HCT116 (cell line): ENCODE results near the gene PKMYT1. TPM values are rescaled to one million over a fixed set of nuclear protein-coding genes. Genes with fewer than 3 reads are reported as not detected.
A peak's percentile ranks its signal among the peaks of the same experiment; 100 is the strongest.

Experiments used
- ATAC-seq: fragments of 200-7000 bp; cut with Tn5 transposase; 2 replicates; pipeline ENCODE4 v1.9.1; 2020; ENCODE audit warnings: mild to moderate bottlenecking, moderate library complexity
- BruUV-seq: library from RNA; stranded (reverse); fragments of 400-500 nt; replicated peaks from 2 replicates; lab custom pipeline; 2021; lab: Mats Ljungman, UMichigan
- CTCF ChIA-PET: fragments of 300-600 bp; sonication (Branson Sonifier 250); formaldehyde crosslinking; loops from one replicate; lab custom pipeline; 2021; ENCODE audit warnings: antibody characterized with exemption; lab: Charles Lee
- POLR2A ChIA-PET: fragments of 300-600, 350-600 bp; sonication (Branson Sonifier 250); formaldehyde crosslinking; loops from one replicate; lab custom pipeline; 2021; ENCODE audit warnings: antibody characterized with exemption; lab: Charles Lee
- RAD21 ChIA-PET, 2 experiments: fragments of 300-600 bp; sonication (Branson Sonifier 250); formaldehyde crosslinking; loops; one replicate each; lab custom pipeline; 2023; ENCODE audit warnings: low total read pairs in 2 of 2; ENCODE audit not compliant: uncharacterized antibody in 2 of 2, unreplicated experiment in 2 of 2, low non-redundant PET in 1 of 2; lab: Charles Lee
- DNase-seq: peaks from one replicate; pipeline ENCODE4 v3.0.0-alpha.2; 2010; ENCODE audit warnings: low read depth, low spot score
- H2AFZ ChIP-seq: fragments of 200-600 bp; shearing (Covaris generic), sonication (generic); 2 replicates; pipeline ENCODE4 v1.6.1; 2017; ENCODE audit warnings: low read depth, mixed run types, mixed read lengths, antibody characterized with exemption, low read length; ENCODE audit not compliant: poor library complexity, severe bottlenecking
- H3K27ac ChIP-seq: 2 replicates; pipeline ENCODE4 v1.5.1; 2012; ENCODE audit warnings: low read depth, low read length
- H3K27me3 ChIP-seq: fragments of 200-600 bp; sonication (generic); 2 replicates; pipeline ENCODE4 v1.6.1; 2016; ENCODE audit warnings: mixed run types, low read length, mixed read lengths; ENCODE audit not compliant: insufficient read depth
- H3K36me3 ChIP-seq, 2 experiments: fragments of 200-500 bp in 1 of 2; fragments of 200-600 bp in 1 of 2; sonication (Bioruptor generic) in 1 of 2; sonication (generic) in 1 of 2; 2 replicates each; pipeline versions ENCODE4 v1.5.1 to v1.6.1; 2014 to 2016; ENCODE audit warnings: low read length in 2 of 2, inconsistent platforms in 1 of 2, mixed read lengths in 1 of 2, mixed run types in 1 of 2; ENCODE audit not compliant: insufficient read depth in 2 of 2, control insufficient read depth in 1 of 2
- H3K4me1 ChIP-seq, 2 experiments: fragments of 200-600 bp in 1 of 2; sonication (generic) in 1 of 2; 2 replicates each; pipeline versions ENCODE4 v1.5.1 to v1.6.1; 2012 to 2017; ENCODE audit warnings: low read length in 2 of 2, inconsistent platforms in 1 of 2, mild to moderate bottlenecking in 1 of 2, mixed read lengths in 1 of 2, mixed run types in 1 of 2, moderate library complexity in 1 of 2; ENCODE audit not compliant: insufficient read depth in 2 of 2, control insufficient read depth in 1 of 2
- H3K4me2 ChIP-seq: fragments of 200-600 bp; sonication (generic); 2 replicates; pipeline ENCODE4 v1.6.1; 2017; ENCODE audit warnings: mixed run types, low read length, mixed read lengths
- H3K4me3 ChIP-seq, 2 experiments: fragments of 200-600 bp in 1 of 2; sonication (generic) in 1 of 2; replicated peaks in 1 of 2; 2 replicates each; pipeline ENCODE4 v1.5.1; 2011 to 2016; ENCODE audit warnings: low read length in 2 of 2, control low read depth in 1 of 2, low read depth in 1 of 2, mild to moderate bottlenecking in 1 of 2, mixed read lengths in 1 of 2, mixed run types in 1 of 2
- H3K79me2 ChIP-seq: fragments of 200-600 bp; sonication (generic); 2 replicates; pipeline ENCODE4 v1.6.1; 2017; ENCODE audit warnings: mild to moderate bottlenecking, mixed run types, low read length, moderate library complexity, mixed read lengths; ENCODE audit not compliant: insufficient read depth
- H3K9ac ChIP-seq: fragments of 200-600 bp; sonication (generic); 2 replicates; pipeline ENCODE4 v1.6.1; 2016; ENCODE audit warnings: low read length, mixed read lengths
- H3K9me2 ChIP-seq: fragments of 200-600 bp; sonication (generic), shearing (Covaris generic); 2 replicates; pipeline ENCODE4 v1.6.1; 2017; ENCODE audit warnings: mixed run types, mild to moderate bottlenecking, moderate library complexity; ENCODE audit not compliant: insufficient read depth
- H3K9me3 ChIP-seq, 2 experiments: fragments of 200-500 bp in 1 of 2; fragments of 200-600 bp in 1 of 2; sonication (Bioruptor generic) in 1 of 2; sonication (generic) in 1 of 2; 2 replicates each; pipeline ENCODE4 v1.6.1; 2014 to 2017; ENCODE audit warnings: low read length in 2 of 2, mixed read lengths in 2 of 2, inconsistent platforms in 1 of 2, low read depth in 1 of 2, mild to moderate bottlenecking in 1 of 2, mixed run types in 1 of 2, moderate library complexity in 1 of 2; ENCODE audit not compliant: control insufficient read depth in 1 of 2, insufficient read depth in 1 of 2
- H4K20me1 ChIP-seq: fragments of 200-600 bp; sonication (generic), shearing (Covaris generic); 2 replicates; pipeline ENCODE4 v1.6.1; 2017; ENCODE audit warnings: mixed run types, mild to moderate bottlenecking, moderate library complexity; ENCODE audit not compliant: insufficient read depth
- ATF3 ChIP-seq: IDR thresholded peaks from 2 replicates; pipeline ENCODE4 v1.6.1; 2012
- CBX3 ChIP-seq: IDR thresholded peaks from 2 replicates; pipeline ENCODE4 v1.6.1; 2012; ENCODE audit warnings: low read depth
- EGR1 ChIP-seq: IDR thresholded peaks from 2 replicates; pipeline ENCODE4 v1.6.1; 2012; ENCODE audit warnings: low read depth
- EZH2 ChIP-seq: fragments of 200-600 bp; sonication (generic); IDR thresholded peaks from 2 replicates; pipeline ENCODE4 v1.6.1; 2017; ENCODE audit warnings: antibody characterized with exemption, mixed run types
- POLR2A ChIP-seq: IDR thresholded peaks from 2 replicates; pipeline ENCODE4 v1.7.0; 2011; ENCODE audit warnings: borderline replicate concordance; ENCODE audit not compliant: insufficient read depth, insufficient read length; ENCODE audit errors: extremely low read depth
- REST ChIP-seq: IDR thresholded peaks from 2 replicates; pipeline ENCODE4 v1.6.1; 2012; ENCODE audit warnings: low read depth
- SRF ChIP-seq: IDR thresholded peaks from 2 replicates; pipeline ENCODE4 v1.6.1; 2012; ENCODE audit warnings: low read depth
- ZBTB33 ChIP-seq: IDR thresholded peaks from 2 replicates; pipeline ENCODE4 v1.6.1; 2011; ENCODE audit warnings: mild to moderate bottlenecking, low read length, moderate library complexity; ENCODE audit not compliant: insufficient replicate concordance; ENCODE audit errors: extremely low read depth
- ZNF274 ChIP-seq: fragments of 200-500 bp; sonication (Bioruptor generic); IDR thresholded peaks from 2 replicates; pipeline ENCODE4 v1.6.1; 2014; ENCODE audit warnings: mild to moderate bottlenecking, low read depth, low read length, inconsistent platforms
- intact Hi-C: fragments of 100-400 bp; cut with micrococcal nuclease; formaldehyde crosslinking; loops from 2 replicates; pipeline ENCODE4 v1.10.0; 2022
- total RNA-seq: library from RNA; stranded (reverse); gene quantifications from one replicate; pipeline ENCODE4 v1.2.1, GENCODE V29; 2021; ENCODE audit not compliant: unreplicated experiment

PKMYT1 gene
- total RNA-seq, 1 experiment from 2014 or later = 104 TPM

GRCh38 chr16:2981899-2982250 lies 1.6 kb upstream of the PKMYT1 start:
- no peak overlapping the region; the same call in 1 of the 2 replicates for H3K27ac ChIP-seq
- peak overlapping the region; percentile 99 for H3K9ac ChIP-seq
- intact Hi-C loops = loop anchor here (5.0 kb wide), 1 partner anchor 40 kb away; the partner anchor contains the start of genes HCFC1R1, THOC6 and TNFRSF12A

More at GRCh38 chr16:2981899-2982250, 1.6 kb upstream of the PKMYT1 start:
- Histone ChIP-seq H3K9me3 (no peaks in the 10 kb centered on the region), H3K9me2 (no peaks in the 10 kb centered on the region), H3K27me3 (no peaks in the 10 kb centered on the region), H3K36me3 (peaks cover 0 to 11% of the 10 kb centered on the region in 2 experiments; a peak in 1 of 4 replicates), H3K4me1 (peaks cover 24 to 44% of the 10 kb centered on the region in 2 experiments), H3K4me3 (no peak overlapping the region), H2AFZ (no peak overlapping the region), H3K4me2 (peak overlapping the region; percentile 86), H3K79me2 (peaks cover 32% of the 10 kb centered on the region), H4K20me1 (no peaks in the 10 kb centered on the region)
- no peak for DNase-seq
- ChIA-PET POLR2A (interaction anchor here (1.2 to 2.8 kb wide), 5 partner anchors 12 to 99 kb away, joined by 3 to 11 read pairs (median 6); partner anchors contain the start of genes FLYWCH2, HCFC1R1, THOC6 and TNFRSF12A), RAD21 (no interaction called here), CTCF (interaction anchor here (1.0 to 1.3 kb wide), 2 partner anchors 10 to 46 kb away, joined by 3 read pairs; no protein-coding TSS in a partner anchor)
- TF ChIP-seq SRF (no peak), ZNF274 (no peak), REST (no peak), EZH2 (no peak), CBX3 (no peak), EGR1 (no peak), ZBTB33 (no peak), POLR2A (no peak), ATF3 (no peak)
- no peak for ATAC-seq
- BruUV-seq = no TSS peak
